OCI-LY7 (cell line): ENCODE results near the gene STEAP3. TPM values are rescaled to one million over a fixed set of nuclear protein-coding genes. Genes with fewer than 3 reads are reported as not detected.

ENCODE experiments used
- BruUV-seq: library from RNA; stranded (reverse); fragments of 400-500 nt; replicated peaks from 2 replicates; lab custom pipeline; 2021; lab: Mats Ljungman, UMichigan
- CTCF ChIA-PET: fragments of 300-600 bp; sonication (Branson Sonifier 250); formaldehyde crosslinking; loops from one replicate; lab custom pipeline; 2022; ENCODE audit warnings: antibody characterized with exemption; ENCODE audit not compliant: unreplicated experiment; lab: Charles Lee
- POLR2A ChIA-PET: fragments of 300-600 bp; sonication (Branson Sonifier 250); formaldehyde crosslinking; loops from one replicate; lab custom pipeline; 2022; ENCODE audit warnings: antibody characterized with exemption; lab: Charles Lee
- DNase-seq: peaks from one replicate; pipeline ENCODE4 v3.0.0-alpha.2; 2015; ENCODE audit warnings: low spot score
- H2AFZ ChIP-seq: fragments of 200-600 bp; sonication (generic), shearing (Covaris generic); 2 replicates; pipeline ENCODE4 v1.6.1; 2014; ENCODE audit warnings: mild to moderate bottlenecking, antibody characterized with exemption, low read length, moderate library complexity
- H3K27ac ChIP-seq: fragments of 200-600 bp; sonication (generic); 2 replicates; pipeline ENCODE4 v1.5.1; 2014; ENCODE audit warnings: mixed run types, low read depth, mild to moderate bottlenecking, moderate library complexity, low read length, inconsistent platforms; ENCODE audit not compliant: poor library complexity, severe bottlenecking
- H3K36me3 ChIP-seq: fragments of 200-600 bp; sonication (generic); 2 replicates; pipeline ENCODE4 v1.6.1; 2014; ENCODE audit warnings: mild to moderate bottlenecking, antibody characterized with exemption, low read length, moderate library complexity, mixed read lengths; ENCODE audit not compliant: insufficient read depth
- H3K4me1 ChIP-seq: fragments of 200-600 bp; sonication (generic); 2 replicates; pipeline ENCODE4 v1.5.1; 2014; ENCODE audit warnings: mild to moderate bottlenecking, low read length; ENCODE audit not compliant: insufficient read depth, poor library complexity, severe bottlenecking
- H3K4me2 ChIP-seq: fragments of 200-600 bp; sonication (generic); 2 replicates; pipeline ENCODE4 v1.6.1; 2014; ENCODE audit warnings: mild to moderate bottlenecking, low read length
- H3K4me3 ChIP-seq: fragments of 200-600 bp; sonication (generic); 2 replicates; pipeline ENCODE4 v1.5.1; 2014; ENCODE audit warnings: mild to moderate bottlenecking, low read depth, low read length; ENCODE audit not compliant: poor library complexity, severe bottlenecking
- H3K79me2 ChIP-seq: fragments of 200-600 bp; sonication (generic); 2 replicates; pipeline ENCODE4 v1.6.1; 2016; ENCODE audit warnings: low read depth, mild to moderate bottlenecking, low read length, moderate library complexity, mixed read lengths; ENCODE audit not compliant: insufficient read depth
- H3K9me2 ChIP-seq: fragments of 200-600 bp; sonication (generic); 2 replicates; pipeline ENCODE4 v1.6.1; 2016; ENCODE audit warnings: mild to moderate bottlenecking, low read length, mixed read lengths; ENCODE audit not compliant: insufficient read depth
- H3K9me3 ChIP-seq: fragments of 200-600 bp; sonication (generic); 2 replicates; pipeline ENCODE4 v1.6.1; 2014; ENCODE audit warnings: mild to moderate bottlenecking, mixed run types, low read length, mixed read lengths
- H4K20me1 ChIP-seq: fragments of 200-600 bp; sonication (generic); 2 replicates; pipeline ENCODE4 v1.6.1; 2014; ENCODE audit warnings: mild to moderate bottlenecking, antibody characterized with exemption, low read length, moderate library complexity, mixed read lengths; ENCODE audit not compliant: insufficient read depth
- EZH2phosphoT487 ChIP-seq: fragments of 200-600 bp; sonication (generic); IDR thresholded peaks from 2 replicates; pipeline ENCODE4 v1.6.1; 2018; ENCODE audit warnings: low read depth, borderline replicate concordance, mild to moderate bottlenecking, mixed run types, antibody characterized with exemption, low read length, moderate library complexity, mixed read lengths
- intact Hi-C: fragments of 100-400 bp; cut with micrococcal nuclease; formaldehyde crosslinking; loops from one replicate; pipeline ENCODE4 v1.10.0; 2022; ENCODE audit not compliant: unreplicated experiment
- total RNA-seq, 2 experiments: library from RNA; depleted of rRNA in 1 of 2; stranded (reverse); fragments of >200 nt in 1 of 2; shearing (Covaris generic) in 1 of 2; gene quantifications; 2 replicates each; pipeline ENCODE4 v1.2.3, GENCODE V29; 2014 to 2022
- TF ChIP-seq, protein P1 (sequence below): fragments of 200-600 bp; sonication (generic); conservative IDR thresholded peaks from 2 replicates; pipeline ENCODE4 v1.5.1; 2014; ENCODE audit warnings: mild to moderate bottlenecking, antibody characterized with exemption, low read length, moderate library complexity, mixed read lengths

STEAP3 gene
- total RNA-seq, 2 experiments from 2014 or later: not detected

DNA sequence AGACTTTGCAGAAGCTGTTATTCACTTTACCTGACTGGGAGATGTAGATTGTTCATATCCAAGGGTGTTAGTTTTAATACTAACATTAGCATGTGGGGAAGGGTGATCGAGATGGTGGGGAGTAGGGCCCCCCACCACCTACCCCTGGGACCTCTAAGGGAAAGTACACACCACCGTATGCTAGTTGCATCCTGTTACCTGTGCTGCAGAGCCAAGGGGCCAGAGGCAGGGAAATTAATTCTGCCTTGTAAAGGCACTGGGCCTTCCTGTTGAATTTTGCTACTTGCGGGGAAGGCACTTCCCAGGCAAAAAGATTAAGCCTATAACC, 9.0 kb downstream of the STEAP3 start:
- Histone ChIP-seq H2AFZ (no peak overlapping the region), H3K4me1 (no peaks in the 10 kb centered on the region), H3K9me2 (no peaks in the 10 kb centered on the region), H3K79me2 (no peaks in the 10 kb centered on the region), H3K9me3 (no peaks in the 10 kb centered on the region), H3K27ac (no peak overlapping the region), H4K20me1 (no peaks in the 10 kb centered on the region), H3K4me2 (no peak overlapping the region), H3K4me3 (no peak overlapping the region), H3K36me3 (no peaks in the 10 kb centered on the region)
- TF ChIP-seq EZH2phosphoT487: no peak
- TF ChIP-seq, protein P1, sequence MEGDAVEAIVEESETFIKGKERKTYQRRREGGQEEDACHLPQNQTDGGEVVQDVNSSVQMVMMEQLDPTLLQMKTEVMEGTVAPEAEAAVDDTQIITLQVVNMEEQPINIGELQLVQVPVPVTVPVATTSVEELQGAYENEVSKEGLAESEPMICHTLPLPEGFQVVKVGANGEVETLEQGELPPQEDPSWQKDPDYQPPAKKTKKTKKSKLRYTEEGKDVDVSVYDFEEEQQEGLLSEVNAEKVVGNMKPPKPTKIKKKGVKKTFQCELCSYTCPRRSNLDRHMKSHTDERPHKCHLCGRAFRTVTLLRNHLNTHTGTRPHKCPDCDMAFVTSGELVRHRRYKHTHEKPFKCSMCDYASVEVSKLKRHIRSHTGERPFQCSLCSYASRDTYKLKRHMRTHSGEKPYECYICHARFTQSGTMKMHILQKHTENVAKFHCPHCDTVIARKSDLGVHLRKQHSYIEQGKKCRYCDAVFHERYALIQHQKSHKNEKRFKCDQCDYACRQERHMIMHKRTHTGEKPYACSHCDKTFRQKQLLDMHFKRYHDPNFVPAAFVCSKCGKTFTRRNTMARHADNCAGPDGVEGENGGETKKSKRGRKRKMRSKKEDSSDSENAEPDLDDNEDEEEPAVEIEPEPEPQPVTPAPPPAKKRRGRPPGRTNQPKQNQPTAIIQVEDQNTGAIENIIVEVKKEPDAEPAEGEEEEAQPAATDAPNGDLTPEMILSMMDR: no peak
- DNase-seq: no peak
- intact Hi-C loops: loop anchor here (5.0 kb wide), 1 partner anchor 35 kb away; no protein-coding TSS in a partner anchor
- ChIA-PET CTCF (no interaction called here), POLR2A (no interaction called here)
- no TSS peak for BruUV-seq

GRCh38 chr2:119233326-119234020, 9.8 kb downstream of the STEAP3 start:
- Histone ChIP-seq H2AFZ (no peak overlapping the region), H3K36me3 (no peaks in the 10 kb centered on the region), H3K79me2 (no peaks in the 10 kb centered on the region), H3K4me1 (no peaks in the 10 kb centered on the region), H3K9me2 (no peaks in the 10 kb centered on the region), H4K20me1 (no peaks in the 10 kb centered on the region), H3K4me2 (no peak overlapping the region), H3K27ac (no peak overlapping the region), H3K9me3 (no peaks in the 10 kb centered on the region), H3K4me3 (no peak overlapping the region)
- BruUV-seq: no TSS peak
- ChIA-PET CTCF (no interaction called here), POLR2A (no interaction called here)
- intact Hi-C loops: loop anchor here (2.0 to 5.0 kb wide), 2 partner anchors 34 to 77 kb away; no protein-coding TSS in a partner anchor
- DNase-seq: no peak
- TF ChIP-seq, protein P1: no peak
- TF ChIP-seq EZH2phosphoT487: no peak
